Measurements from ENCODE around the gene CFHR3.

- TF ChIP-seq CTCF (IDR thresholded peaks at IDR 0.05) (no peak), POLR2A (IDR thresholded peaks at IDR 0.05) (no peak)
These were observed 927 bp upstream of the CFHR3 start for GRCh38 chr1:196773713-196774112.

Data from heart left ventricle (tissue), 13 donors.